Ascending aorta (tissue), 2 donors: ENCODE results near the gene CLDN22. TPM values are rescaled to one million over a fixed set of nuclear protein-coding genes. Genes with fewer than 3 reads are reported as not detected.

Source experiments
- DNase-seq, 2 donors: peaks; one replicate each; pipeline ENCODE4 v3.0.0-alpha.2; 2019; ENCODE audit warnings: low spot score in 2 of 2
- H3K27ac ChIP-seq, 2 donors: fragments of 200-600 bp; sonication (generic); one replicate each; pipeline ENCODE4 v1.5.1; 2016 to 2017; ENCODE audit warnings: mild to moderate bottlenecking in 1 of 2
- H3K27me3 ChIP-seq: fragments of 200-600 bp; sonication (generic); one replicate; pipeline ENCODE4 v1.5.1; 2017
- H3K36me3 ChIP-seq, 2 donors: fragments of 200-600 bp; sonication (generic); one replicate each; pipeline ENCODE4 v1.5.1; 2016
- H3K4me1 ChIP-seq, 2 donors: fragments of 200-600 bp; sonication (generic); one replicate each; pipeline ENCODE4 v1.5.1; 2016 to 2017; ENCODE audit warnings: mild to moderate bottlenecking in 1 of 2
- H3K4me3 ChIP-seq, 2 donors: fragments of 200-600 bp; sonication (generic); one replicate each; pipeline ENCODE4 v1.5.1; 2016 to 2017; ENCODE audit warnings: mild to moderate bottlenecking in 1 of 2
- H3K9me3 ChIP-seq, 2 donors: fragments of 200-600 bp; sonication (generic); one replicate each; pipeline ENCODE4 v1.5.1; 2016
- intact Hi-C: fragments of 100-400 bp; cut with DNase I; formaldehyde crosslinking; loops from one replicate; pipeline ENCODE4 v1.15.1; 2023
- total RNA-seq: library from RNA; depleted of rRNA; stranded (reverse); fragments of >200 nt; gene quantifications from one replicate; pipeline ENCODE4 v1.1.0, GENCODE V29; 2016
- TF ChIP-seq, protein P1 (sequence below), 3 experiments: fragments of 200-600 bp in 2 of 3; fragments of 450-650 bp in 1 of 3; sonication (generic) in 2 of 3; IDR thresholded peaks; one replicate each; pipeline ENCODE4 v1.5.1; 2016 to 2019; ENCODE audit warnings: antibody characterized with exemption in 3 of 3, mild to moderate bottlenecking in 1 of 3, moderate library complexity in 1 of 3

CLDN22 gene
- total RNA-seq, 1 donor from 2014 or later: not detected

DNA sequence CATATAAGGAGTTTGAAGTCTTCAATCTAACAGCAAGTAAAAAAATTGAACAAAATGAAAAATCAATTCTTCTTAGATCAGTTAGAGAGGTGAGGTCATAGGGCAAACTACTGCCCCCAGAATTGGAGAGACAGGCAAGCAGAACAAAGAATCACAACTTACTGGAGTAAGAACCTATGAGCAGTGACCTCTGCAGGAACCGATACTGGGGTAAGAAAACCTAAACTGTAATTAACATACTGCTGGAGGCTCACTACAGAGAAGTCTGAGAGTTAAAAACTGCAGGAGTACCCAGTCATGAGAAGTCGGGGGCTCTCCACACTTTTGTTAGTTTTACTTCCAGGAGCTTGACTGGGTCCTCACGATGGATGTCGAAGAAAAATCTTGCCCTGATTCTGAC is 16.0 kb downstream of the CLDN22 start:
- TF ChIP-seq, protein P1, sequence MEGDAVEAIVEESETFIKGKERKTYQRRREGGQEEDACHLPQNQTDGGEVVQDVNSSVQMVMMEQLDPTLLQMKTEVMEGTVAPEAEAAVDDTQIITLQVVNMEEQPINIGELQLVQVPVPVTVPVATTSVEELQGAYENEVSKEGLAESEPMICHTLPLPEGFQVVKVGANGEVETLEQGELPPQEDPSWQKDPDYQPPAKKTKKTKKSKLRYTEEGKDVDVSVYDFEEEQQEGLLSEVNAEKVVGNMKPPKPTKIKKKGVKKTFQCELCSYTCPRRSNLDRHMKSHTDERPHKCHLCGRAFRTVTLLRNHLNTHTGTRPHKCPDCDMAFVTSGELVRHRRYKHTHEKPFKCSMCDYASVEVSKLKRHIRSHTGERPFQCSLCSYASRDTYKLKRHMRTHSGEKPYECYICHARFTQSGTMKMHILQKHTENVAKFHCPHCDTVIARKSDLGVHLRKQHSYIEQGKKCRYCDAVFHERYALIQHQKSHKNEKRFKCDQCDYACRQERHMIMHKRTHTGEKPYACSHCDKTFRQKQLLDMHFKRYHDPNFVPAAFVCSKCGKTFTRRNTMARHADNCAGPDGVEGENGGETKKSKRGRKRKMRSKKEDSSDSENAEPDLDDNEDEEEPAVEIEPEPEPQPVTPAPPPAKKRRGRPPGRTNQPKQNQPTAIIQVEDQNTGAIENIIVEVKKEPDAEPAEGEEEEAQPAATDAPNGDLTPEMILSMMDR (IDR thresholded peaks at IDR 0.05): no peak
- H3K27ac ChIP-seq: no peak overlapping the region
- peaks cover 1 to 18% of the 10 kb centered on the region in 2 donors for H3K36me3 ChIP-seq
- intact Hi-C loops: no loop called here
- DNase-seq: no peak
- H3K27me3 ChIP-seq: no peaks in the 10 kb centered on the region
- H3K4me1 ChIP-seq: no peaks in the 10 kb centered on the region
- H3K9me3 ChIP-seq: no peaks in the 10 kb centered on the region
- no peak overlapping the region for H3K4me3 ChIP-seq

DNA sequence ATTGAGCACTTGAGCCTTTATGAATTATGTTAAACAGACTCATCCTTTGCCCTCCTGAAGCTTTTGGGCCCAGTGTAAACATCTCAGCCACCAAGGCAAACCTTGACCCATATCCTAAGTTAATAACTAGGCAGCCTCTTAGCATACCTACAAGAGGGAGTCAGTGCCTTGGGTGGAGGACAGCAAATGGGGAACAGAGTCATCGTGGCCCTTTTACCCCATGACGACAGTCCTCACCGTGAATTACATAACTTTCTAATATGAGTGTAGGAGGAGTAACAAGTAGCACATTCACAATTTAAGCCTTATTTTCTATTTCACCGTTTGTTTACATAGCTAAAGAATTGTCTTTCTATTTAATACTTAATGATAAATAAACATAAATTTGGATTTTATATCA is 16.8 kb downstream of the CLDN22 start:
- no peaks in the 10 kb centered on the region for H3K9me3 ChIP-seq
- H3K4me3 ChIP-seq: no peak overlapping the region
- no peak overlapping the region for H3K27ac ChIP-seq
- DNase-seq: no peak
- H3K4me1 ChIP-seq: no peaks in the 10 kb centered on the region
- TF ChIP-seq, protein P1 (IDR thresholded peaks at IDR 0.05): no peak
- peaks cover 3 to 24% of the 10 kb centered on the region in 2 donors for H3K36me3 ChIP-seq
- H3K27me3 ChIP-seq: no peaks in the 10 kb centered on the region
- intact Hi-C loops: no loop called here

DNA sequence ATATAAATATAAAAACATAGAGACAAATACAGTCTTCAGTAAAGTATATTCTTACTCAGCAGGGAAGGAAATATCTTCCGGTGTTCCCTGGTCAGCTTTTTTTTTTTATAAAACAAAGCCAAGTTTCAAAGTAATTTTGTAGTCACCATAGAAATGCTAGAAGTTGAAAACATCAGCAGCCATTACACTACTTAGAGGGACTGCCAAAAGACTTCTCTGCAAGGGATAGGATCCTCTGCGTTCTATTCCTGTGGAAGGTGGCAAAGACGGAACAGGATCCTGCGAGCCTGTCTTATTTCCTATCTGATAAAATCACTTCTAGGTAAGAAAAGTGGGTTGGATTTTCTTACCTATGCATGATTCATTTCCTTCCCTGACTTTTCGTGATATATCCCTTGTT is 19.4 kb downstream of the CLDN22 start:
- TF ChIP-seq, protein P1 (IDR thresholded peaks at IDR 0.05): no peak
- intact Hi-C loops: no loop called here
- Histone ChIP-seq H3K9me3 (no peaks in the 10 kb centered on the region), H3K4me1 (no peaks in the 10 kb centered on the region), H3K27ac (no peak overlapping the region), H3K27me3 (no peaks in the 10 kb centered on the region), H3K4me3 (no peak overlapping the region), H3K36me3 (peaks cover 9 to 30% of the 10 kb centered on the region in 2 donors)
- no peak for DNase-seq

DNA sequence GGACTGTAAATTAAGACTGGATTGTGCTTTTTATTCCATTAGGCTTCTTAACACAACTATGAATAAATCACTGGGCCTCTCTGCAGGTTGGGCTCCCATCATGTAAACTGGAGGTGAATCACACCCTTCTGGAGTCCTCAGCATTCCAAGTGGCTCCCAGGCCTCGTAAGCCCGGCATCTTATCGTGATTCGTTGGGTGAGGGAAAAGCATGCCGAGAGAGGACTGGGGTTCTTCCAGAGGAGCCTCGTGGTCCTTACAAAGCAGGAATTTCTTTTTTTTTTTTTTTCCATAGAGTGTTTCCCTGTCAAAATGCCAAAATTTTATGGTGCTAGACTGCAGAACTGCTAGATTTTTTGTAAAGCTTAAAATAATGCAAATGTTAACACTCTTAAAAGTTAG is 20.0 kb downstream of the CLDN22 start:
- no peaks in the 10 kb centered on the region for H3K9me3 ChIP-seq
- no peak overlapping the region for H3K27ac ChIP-seq
- H3K4me3 ChIP-seq: no peak overlapping the region
- H3K36me3 ChIP-seq: peaks cover 12 to 31% of the 10 kb centered on the region in 2 donors
- no peaks in the 10 kb centered on the region for H3K27me3 ChIP-seq
- TF ChIP-seq, protein P1 (IDR thresholded peaks at IDR 0.05): no peak
- DNase-seq: no peak
- H3K4me1 ChIP-seq: no peaks in the 10 kb centered on the region
- intact Hi-C loops: no loop called here

DNA sequence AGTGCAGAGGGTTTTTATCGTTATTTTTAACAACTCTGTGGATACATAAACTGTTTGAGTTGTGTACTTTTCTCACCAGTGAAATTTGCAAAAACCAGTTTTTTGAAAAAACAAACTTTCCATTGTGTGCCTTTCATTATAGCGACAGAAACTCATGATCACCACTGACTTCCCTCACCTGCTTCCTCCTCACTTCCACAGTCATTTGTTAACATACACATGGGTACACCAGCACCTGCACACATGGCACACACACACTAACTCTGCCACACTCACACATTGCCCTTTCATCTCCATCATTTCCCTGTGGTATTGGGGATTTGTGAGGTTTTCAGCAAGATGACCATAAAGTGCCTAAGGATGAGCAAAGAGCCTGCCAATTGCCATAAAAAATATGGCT is 20.6 kb downstream of the CLDN22 start:
- no peak overlapping the region for H3K27ac ChIP-seq
- no peak overlapping the region for H3K4me3 ChIP-seq
- H3K36me3 ChIP-seq: peaks cover 14 to 32% of the 10 kb centered on the region in 2 donors
- H3K4me1 ChIP-seq: no peaks in the 10 kb centered on the region
- TF ChIP-seq, protein P1 (IDR thresholded peaks at IDR 0.05): no peak
- no peak for DNase-seq
- no peaks in the 10 kb centered on the region for H3K27me3 ChIP-seq
- H3K9me3 ChIP-seq: no peaks in the 10 kb centered on the region
- intact Hi-C loops: no loop called here

DNA sequence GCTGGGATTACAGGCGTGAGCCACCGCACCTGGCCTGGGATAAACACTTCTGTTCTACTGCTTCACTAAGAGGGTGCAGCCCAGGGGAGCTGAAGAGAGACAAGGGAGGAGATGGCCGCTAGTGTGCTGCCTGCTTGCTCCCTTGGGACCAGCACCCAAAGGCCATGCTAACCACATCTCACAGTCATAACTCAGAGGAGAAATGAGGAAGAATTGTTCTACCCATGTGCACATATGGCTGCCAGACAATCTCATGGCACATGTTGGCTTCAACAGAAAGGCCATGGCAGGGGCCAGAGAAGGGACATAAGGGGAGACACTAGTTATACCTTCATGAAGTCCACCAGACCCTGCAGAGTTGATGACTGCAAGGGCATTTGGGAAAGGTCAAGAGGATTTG is 22.4 kb downstream of the CLDN22 start:
- H3K27ac ChIP-seq: no peak overlapping the region
- no peak overlapping the region for H3K4me3 ChIP-seq
- no peaks in the 10 kb centered on the region for H3K9me3 ChIP-seq
- H3K4me1 ChIP-seq: no peaks in the 10 kb centered on the region
- TF ChIP-seq, protein P1 (IDR thresholded peaks at IDR 0.05): no peak
- no peak for DNase-seq
- intact Hi-C loops: no loop called here
- no peaks in the 10 kb centered on the region for H3K27me3 ChIP-seq
- H3K36me3 ChIP-seq: peaks cover 17 to 35% of the 10 kb centered on the region in 2 donors
